ENCODE data around the gene MAOB. TPM values are rescaled to one million over a fixed set of nuclear protein-coding genes. Genes with fewer than 3 reads are reported as not detected.

The MAOB gene
- total RNA-seq, 1 donor from 2014 or later = 0.93 TPM

- H3K27me3 Mint-ChIP-seq = no peaks in the 10 kb centered on the region
- H3K4me1 Mint-ChIP-seq (ENCODE audit: low read depth) = no peaks in the 10 kb centered on the region
- no peak for TF ChIP-seq CTCF (IDR thresholded peaks at IDR 0.05; ENCODE audit: unreplicated experiment)
These were observed 21.4 kb downstream of the MAOB start for GRCh38 chrX:43860646-43861370.

GRCh38 chrX:43853225-43853828 lies 28.9 kb downstream of the MAOB start:
- Mint-ChIP-seq H3K4me3 (ENCODE audit: low read depth) (no peak overlapping the region), H3K9me3 (ENCODE audit: low read depth) (peaks cover 17% of the 10 kb centered on the region), H3K27ac (no peak overlapping the region), H3K4me1 (ENCODE audit: low read depth) (no peaks in the 10 kb centered on the region), H3K27me3 (no peaks in the 10 kb centered on the region), H3K36me3 (ENCODE audit: insufficient read depth) (no peaks in the 10 kb centered on the region)
- no peak for DNase-seq (ENCODE audit: low spot score, unreplicated experiment)
- no peak for TF ChIP-seq CTCF (IDR thresholded peaks at IDR 0.05; ENCODE audit: unreplicated experiment)

More at GRCh38 chrX:43860646-43861370, 21.4 kb downstream of the MAOB start:
- Mint-ChIP-seq H3K27ac (no peak overlapping the region), H3K9me3 (ENCODE audit: low read depth) (peaks cover 12% of the 10 kb centered on the region), H3K36me3 (ENCODE audit: insufficient read depth) (no peaks in the 10 kb centered on the region), H3K4me3 (ENCODE audit: low read depth) (no peak overlapping the region)
- no peak for DNase-seq (ENCODE audit: low spot score, unreplicated experiment)

GRCh38 chrX:43850629-43851028 lies 31.6 kb downstream of the MAOB start:
- Mint-ChIP-seq H3K27me3 (no peaks in the 10 kb centered on the region), H3K4me1 (ENCODE audit: low read depth) (no peaks in the 10 kb centered on the region), H3K36me3 (ENCODE audit: insufficient read depth) (no peaks in the 10 kb centered on the region), H3K27ac (no peak overlapping the region), H3K4me3 (ENCODE audit: low read depth) (no peak overlapping the region), H3K9me3 (ENCODE audit: low read depth) (peaks cover 14% of the 10 kb centered on the region)
- no peak for DNase-seq (ENCODE audit: low spot score, unreplicated experiment)
- TF ChIP-seq CTCF (IDR thresholded peaks at IDR 0.05; ENCODE audit: unreplicated experiment) = no peak

- Mint-ChIP-seq H3K9me3 (ENCODE audit: low read depth) (peaks cover 10% of the 10 kb centered on the region), H3K36me3 (ENCODE audit: insufficient read depth) (no peaks in the 10 kb centered on the region), H3K27me3 (no peaks in the 10 kb centered on the region), H3K27ac (no peak overlapping the region), H3K4me1 (ENCODE audit: low read depth) (no peaks in the 10 kb centered on the region), H3K4me3 (ENCODE audit: low read depth) (no peak overlapping the region)
- no peak for DNase-seq (ENCODE audit: low spot score, unreplicated experiment)
- no peak for TF ChIP-seq CTCF (IDR thresholded peaks at IDR 0.05; ENCODE audit: unreplicated experiment)
These were observed 33.1 kb downstream of the MAOB start for GRCh38 chrX:43849173-43849572.

- Mint-ChIP-seq H3K27ac (no peak overlapping the region), H3K4me3 (ENCODE audit: low read depth) (no peak overlapping the region), H3K27me3 (no peaks in the 10 kb centered on the region), H3K9me3 (ENCODE audit: low read depth) (peaks cover 11% of the 10 kb centered on the region), H3K4me1 (ENCODE audit: low read depth) (no peaks in the 10 kb centered on the region), H3K36me3 (ENCODE audit: insufficient read depth) (no peaks in the 10 kb centered on the region)
- TF ChIP-seq CTCF (IDR thresholded peaks at IDR 0.05; ENCODE audit: unreplicated experiment) = no peak
- no peak for DNase-seq (ENCODE audit: low spot score, unreplicated experiment)
These were observed 34.9 kb downstream of the MAOB start for GRCh38 chrX:43847352-43847751.
